Measurements from ENCODE around the gene PPIE.
A peak's percentile ranks its signal among the peaks of the same experiment; 100 is the strongest.
"Not testable (repeated sequence)": the region's sequence is repeated elsewhere in the genome, so short reads cannot be mapped to it uniquely, and the experiment has no call there.

PPIE gene

DNA sequence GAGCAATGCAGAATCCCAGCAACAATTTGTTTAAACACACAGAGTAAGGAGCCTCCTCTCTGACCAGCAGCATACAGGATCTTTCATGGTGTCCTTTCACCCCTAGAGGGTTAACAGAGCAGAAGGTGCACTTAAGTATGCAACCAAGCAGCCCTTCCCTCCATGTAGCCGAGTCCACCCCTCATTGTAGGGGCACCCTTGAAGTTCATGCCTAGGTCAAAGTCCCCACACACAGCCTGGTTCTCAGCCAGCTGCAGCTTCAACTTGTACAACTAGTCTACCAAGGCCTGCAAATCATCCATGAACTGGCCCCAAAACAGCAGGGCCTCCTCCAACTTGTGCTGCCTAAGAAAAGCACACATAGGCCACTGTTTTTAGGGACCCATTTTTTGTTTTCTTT lies 57.0 kb downstream of the PPIE start:
- H3K36me3 ChIP-seq (ENCODE audit: insufficient read depth) = no peaks in the 10 kb centered on the region
- H3K4me1 ChIP-seq (ENCODE audit: low read depth, poor library complexity, severe bottlenecking) = peaks cover 21% of the 10 kb centered on the region
- H3K9ac ChIP-seq = no peak overlapping the region
- H2AFZ ChIP-seq (ENCODE audit: low read depth) = no peak overlapping the region
- H3K27me3 ChIP-seq (ENCODE audit: insufficient read depth, low read depth) = no peaks in the 10 kb centered on the region
- no peaks in the 10 kb centered on the region for H3K79me2 ChIP-seq (ENCODE audit: insufficient read depth, low read depth)
- no peaks in the 10 kb centered on the region for H4K20me1 ChIP-seq (ENCODE audit: insufficient read depth)
- H3K4me3 ChIP-seq (IDR thresholded peaks at IDR 0.05; ENCODE audit: insufficient read depth, low read depth, low read length) = no peak overlapping the region
- no peak overlapping the region for H3K4me2 ChIP-seq
- no peak for TF ChIP-seq CTCF (conservative IDR thresholded peaks at IDR 0.05; ENCODE audit: low read depth, low read length)
- H3K27ac ChIP-seq = no peak overlapping the region

DNA sequence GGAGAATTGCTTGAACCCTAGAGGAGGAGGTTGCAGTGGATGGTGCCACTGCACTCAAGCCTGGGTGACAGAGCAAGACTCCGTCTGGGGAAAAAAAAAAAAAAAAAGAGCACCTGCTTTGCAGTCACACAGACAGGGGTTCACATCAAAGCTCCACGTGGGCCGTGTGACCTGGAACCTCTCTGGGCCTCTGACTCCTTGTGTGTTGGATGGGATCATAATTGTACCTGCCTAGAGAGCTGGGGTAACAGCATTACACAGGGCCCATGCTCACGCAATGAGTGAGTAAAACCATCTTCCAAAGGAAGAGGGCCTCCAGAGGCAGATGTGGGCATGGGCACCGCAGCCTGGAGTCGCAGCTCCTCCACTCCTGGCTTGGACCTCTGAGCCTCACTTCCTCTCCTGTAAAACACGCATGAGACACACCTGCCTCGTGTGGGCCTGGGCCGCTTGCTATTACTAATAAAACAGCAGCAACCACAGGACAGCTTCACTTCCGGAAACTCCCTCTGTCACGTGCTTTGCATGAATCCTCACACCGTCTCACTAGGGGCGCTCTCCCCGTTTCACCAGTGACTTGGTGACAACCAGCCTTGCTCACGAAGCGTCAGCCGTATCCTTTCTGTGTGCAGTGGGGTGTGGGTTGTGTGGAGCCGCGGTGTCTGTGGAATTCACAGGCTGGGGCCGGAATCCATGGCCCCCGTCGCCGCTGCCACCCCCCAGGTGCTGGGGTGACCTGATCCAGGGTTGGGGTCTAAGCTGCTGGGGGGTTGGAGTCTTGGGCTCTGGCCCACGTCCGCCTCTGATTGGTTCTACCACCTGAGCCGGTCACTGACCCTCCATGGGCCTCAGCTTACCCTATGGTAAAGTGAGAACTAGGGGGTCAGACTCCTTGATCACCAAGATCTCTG lies 60.4 kb downstream of the PPIE start:
- H2AFZ ChIP-seq (ENCODE audit: low read depth) = peak overlapping the region; percentile 90
- H4K20me1 ChIP-seq (ENCODE audit: insufficient read depth); H3K79me2 ChIP-seq (ENCODE audit: insufficient read depth, low read depth); H3K36me3 ChIP-seq (ENCODE audit: insufficient read depth); H3K27me3 ChIP-seq (ENCODE audit: insufficient read depth, low read depth): not testable (repeated sequence)
- H3K4me2 ChIP-seq = peak overlapping the region; percentile 56
- peak; percentile 96 for TF ChIP-seq CTCF (conservative IDR thresholded peaks at IDR 0.05; ENCODE audit: low read depth, low read length)
- H3K4me3 ChIP-seq (IDR thresholded peaks at IDR 0.05; ENCODE audit: insufficient read depth, low read depth, low read length) = peak overlapping the region; percentile 65
- H3K27ac ChIP-seq = peak overlapping the region; percentile 82
- peak overlapping the region; percentile 76 for H3K9ac ChIP-seq
- peaks cover 21% of the 10 kb centered on the region for H3K4me1 ChIP-seq (ENCODE audit: low read depth, poor library complexity, severe bottlenecking)

- H2AFZ ChIP-seq (ENCODE audit: low read depth) = peak overlapping the region; percentile 90
- peak overlapping the region; percentile 65 for H3K4me3 ChIP-seq (IDR thresholded peaks at IDR 0.05; ENCODE audit: insufficient read depth, low read depth, low read length)
- H3K27me3 ChIP-seq (ENCODE audit: insufficient read depth, low read depth) = no peaks in the 10 kb centered on the region
- peak; percentile 88 for TF ChIP-seq CTCF (conservative IDR thresholded peaks at IDR 0.05; ENCODE audit: low read depth, low read length)
- peak overlapping the region; percentile 56 for H3K4me2 ChIP-seq
- H3K79me2 ChIP-seq (ENCODE audit: insufficient read depth, low read depth) = no peaks in the 10 kb centered on the region
- H3K4me1 ChIP-seq (ENCODE audit: low read depth, poor library complexity, severe bottlenecking) = peaks cover 17% of the 10 kb centered on the region
- H3K36me3 ChIP-seq (ENCODE audit: insufficient read depth) = no peaks in the 10 kb centered on the region
- H3K9ac ChIP-seq = peak overlapping the region; percentile 76; the same call in 1 of the 2 replicates
- peak overlapping the region; percentile 82 for H3K27ac ChIP-seq
- no peaks in the 10 kb centered on the region for H4K20me1 ChIP-seq (ENCODE audit: insufficient read depth)
Observed at GRCh38 chr1:39799770-39800470, 61.2 kb downstream of the PPIE start.

DNA sequence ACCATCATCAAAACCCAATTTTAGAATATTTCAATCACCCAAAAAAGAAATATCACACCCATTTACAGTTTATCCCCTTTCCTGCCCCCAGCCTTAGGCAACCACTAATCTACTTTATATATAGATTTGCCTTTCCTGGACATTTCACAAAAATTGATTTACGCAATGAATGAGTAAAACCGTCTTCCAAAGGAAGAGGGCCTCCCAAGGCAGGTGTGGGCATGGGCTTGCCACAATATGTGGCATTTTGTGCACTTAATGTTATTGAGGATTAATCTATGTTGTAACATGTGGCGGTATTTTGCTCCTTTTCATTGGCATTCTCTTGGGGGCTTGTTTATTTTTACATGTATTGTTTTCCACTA lies 61.8 kb downstream of the PPIE start:
- H4K20me1 ChIP-seq (ENCODE audit: insufficient read depth) = no peaks in the 10 kb centered on the region
- no peaks in the 10 kb centered on the region for H3K36me3 ChIP-seq (ENCODE audit: insufficient read depth)
- H3K9ac ChIP-seq = no peak overlapping the region
- H3K4me2 ChIP-seq = no peak overlapping the region
- H2AFZ ChIP-seq (ENCODE audit: low read depth) = no peak overlapping the region
- no peaks in the 10 kb centered on the region for H3K27me3 ChIP-seq (ENCODE audit: insufficient read depth, low read depth)
- no peak for TF ChIP-seq CTCF (conservative IDR thresholded peaks at IDR 0.05; ENCODE audit: low read depth, low read length)
- no peaks in the 10 kb centered on the region for H3K79me2 ChIP-seq (ENCODE audit: insufficient read depth, low read depth)
- peaks cover 16% of the 10 kb centered on the region for H3K4me1 ChIP-seq (ENCODE audit: low read depth, poor library complexity, severe bottlenecking)
- H3K27ac ChIP-seq = no peak overlapping the region
- no peak overlapping the region for H3K4me3 ChIP-seq (IDR thresholded peaks at IDR 0.05; ENCODE audit: insufficient read depth, low read depth, low read length)

Data from KMS-11 (cell line).